Activated CD4-positive, CD25-positive, alpha-beta regulatory T cell treated with anti-CD3 and anti-CD28 coated beads, Interleukin-2, amount 50 U/mL, for 16 hours (primary cell): ENCODE data around the gene ERC2.

Experiments
- DNase-seq: peaks from one replicate; pipeline ENCODE4 v3.0.0-alpha.2; 2020; ENCODE audit warnings: low read depth, low spot score

Gene ERC2

DNA sequence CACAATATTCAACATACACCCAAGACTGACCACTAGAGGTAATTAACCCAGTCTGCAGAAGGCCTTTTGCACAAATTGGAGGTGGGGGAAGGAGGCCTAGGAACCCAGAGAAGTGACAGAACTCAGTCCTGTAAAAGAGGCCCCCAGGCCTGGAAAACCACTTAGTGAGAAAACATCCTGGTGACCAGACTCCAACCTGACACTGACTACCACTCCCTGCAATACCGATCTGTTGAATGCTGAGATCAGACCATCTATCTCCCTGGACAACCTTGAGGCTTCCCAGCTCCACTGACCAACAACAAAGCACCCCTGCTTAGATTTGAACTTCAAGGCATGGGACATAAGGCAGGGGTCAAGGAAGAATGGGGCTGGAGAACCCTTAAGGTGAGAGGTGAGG, 719.2 kb downstream of the ERC2 start:
- no peak for DNase-seq

DNA sequence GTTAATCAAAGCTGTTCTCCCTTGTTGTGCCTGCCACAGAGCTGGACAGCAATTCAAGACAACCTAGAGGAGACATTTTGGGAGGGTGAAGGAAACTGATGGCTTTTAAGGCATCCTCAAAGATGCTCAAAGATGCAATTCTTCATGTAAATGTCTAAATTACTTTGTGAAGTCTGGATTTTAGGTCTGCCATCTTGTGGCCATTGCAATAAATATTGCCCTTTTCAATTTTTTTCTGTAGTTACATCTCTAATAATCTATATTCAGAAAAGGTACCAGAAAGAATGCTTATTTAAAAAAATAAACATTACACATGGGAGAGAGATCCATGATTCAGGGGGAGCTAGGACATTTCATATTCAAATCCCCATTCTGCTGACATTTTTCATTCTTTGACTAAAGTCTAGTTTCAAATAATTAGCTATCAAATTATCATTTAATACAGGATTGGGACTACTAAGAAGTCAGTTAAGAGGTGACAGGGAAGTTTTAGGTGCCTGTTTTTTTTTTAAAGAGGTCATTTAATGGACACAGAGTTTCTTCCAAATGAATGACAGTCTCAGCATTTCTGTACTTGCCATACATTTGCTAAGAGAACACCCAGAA, 721.4 kb downstream of the ERC2 start:
- DNase-seq, result no peak

DNA sequence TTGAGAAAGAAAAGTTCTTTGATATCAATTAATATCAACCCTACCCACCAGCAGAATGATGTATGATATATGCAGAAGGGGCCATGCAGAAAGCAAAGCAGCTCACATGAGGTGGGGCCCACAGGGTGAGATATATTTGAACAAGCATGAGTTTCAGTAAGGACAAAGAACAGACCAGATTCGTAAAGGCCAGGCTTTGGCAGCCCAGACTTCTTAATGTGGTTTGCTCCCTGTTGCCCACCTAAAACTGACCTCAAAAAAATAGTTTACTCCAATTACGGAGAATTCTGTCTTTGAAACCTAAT, 725.5 kb downstream of the ERC2 start:
- DNase-seq, result no peak

DNA sequence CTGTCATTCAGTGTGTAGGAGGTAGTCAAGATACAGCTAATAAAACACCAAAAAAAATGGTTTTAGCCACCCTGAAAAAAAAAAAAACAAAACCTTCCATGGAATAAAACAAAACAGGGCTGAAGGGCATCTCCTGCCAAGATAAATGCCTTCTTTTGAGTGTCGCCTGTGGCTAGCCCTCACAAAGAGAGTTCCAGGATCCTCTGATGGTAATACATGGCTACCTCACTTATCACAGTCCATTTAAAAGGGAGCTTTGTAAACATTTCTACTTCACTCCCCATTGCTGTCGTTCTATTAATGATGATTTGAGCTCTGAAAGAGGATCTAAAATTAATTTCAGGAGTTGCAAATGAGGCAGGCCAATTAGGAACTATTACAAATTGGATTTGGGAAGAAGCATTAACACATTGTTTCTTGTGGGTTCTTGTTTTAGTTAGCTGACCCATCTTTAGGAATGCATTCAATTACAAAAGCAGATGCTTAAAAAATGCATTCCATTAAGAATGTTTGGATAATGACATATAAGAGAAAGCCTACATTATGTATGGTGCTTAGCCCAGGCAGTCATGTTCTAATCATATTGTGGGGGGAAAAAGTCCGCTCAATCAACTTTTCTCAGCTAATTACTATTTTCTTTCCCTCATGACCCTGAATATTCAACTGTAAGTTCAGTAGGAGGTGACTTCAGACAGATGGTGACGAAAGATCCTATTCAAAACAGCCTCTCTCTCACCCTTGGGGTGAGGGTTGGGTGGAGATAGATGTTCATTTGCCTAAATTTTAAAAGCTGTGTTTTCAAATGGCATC, 726.0 kb downstream of the ERC2 start:
- no peak for DNase-seq

DNA sequence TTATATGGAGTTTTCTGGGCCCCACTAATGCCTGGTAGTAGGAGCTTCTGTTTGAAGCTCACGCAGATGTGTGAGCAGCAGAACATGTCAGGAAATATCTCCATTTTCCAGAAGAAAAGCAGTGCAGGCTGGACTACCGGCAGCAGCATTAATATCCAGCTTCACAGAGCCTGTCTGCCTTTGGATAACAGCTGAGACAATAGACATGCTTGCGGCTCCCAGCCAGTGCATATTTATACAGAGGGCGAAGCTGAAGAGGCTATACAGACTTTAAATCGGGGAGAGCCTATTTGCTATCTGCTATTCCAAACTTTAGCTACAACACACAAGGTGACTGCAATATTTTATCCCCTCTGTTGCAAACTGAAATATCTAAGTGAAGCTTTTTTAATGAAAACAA, 731.1 kb downstream of the ERC2 start:
- DNase-seq, result no peak

DNA sequence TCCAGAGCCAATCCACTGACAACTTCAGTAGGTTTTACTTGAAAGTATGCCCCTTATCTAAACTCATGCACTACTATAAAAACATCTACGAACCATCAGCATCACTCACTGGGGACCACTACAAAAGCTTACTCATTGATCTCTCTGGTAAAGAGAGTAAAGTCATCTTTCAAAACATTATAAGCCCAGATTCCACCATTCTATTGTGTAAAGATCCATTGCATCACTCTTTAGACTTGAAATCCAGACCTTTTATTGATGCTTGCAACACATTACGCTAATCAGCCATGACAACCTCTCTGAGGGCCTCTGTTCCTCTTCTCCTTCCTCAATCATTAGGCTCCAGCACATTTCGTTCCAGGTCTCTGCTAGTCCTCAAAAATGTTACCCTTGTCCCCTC, 732.3 kb downstream of the ERC2 start:
- no peak for DNase-seq

DNA sequence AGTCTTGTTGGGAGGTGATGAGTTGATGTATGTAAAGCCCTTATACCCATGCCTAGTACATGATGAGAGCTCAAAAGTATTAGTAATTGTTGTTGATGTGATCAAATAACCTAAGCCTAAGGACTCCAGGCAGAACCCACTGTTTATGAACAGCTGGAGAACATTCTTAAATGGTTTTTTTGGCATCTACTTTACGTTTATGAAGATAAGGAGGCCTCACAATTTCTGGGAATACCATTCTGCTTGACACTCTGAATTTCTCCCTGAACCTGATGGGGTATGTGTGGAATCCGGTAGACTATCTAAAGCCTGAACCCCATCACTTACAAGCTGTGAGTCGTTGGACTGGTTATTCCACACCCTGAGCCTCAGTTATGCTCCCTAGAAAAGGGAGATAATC, 736.5 kb downstream of the ERC2 start:
- no peak for DNase-seq

DNA sequence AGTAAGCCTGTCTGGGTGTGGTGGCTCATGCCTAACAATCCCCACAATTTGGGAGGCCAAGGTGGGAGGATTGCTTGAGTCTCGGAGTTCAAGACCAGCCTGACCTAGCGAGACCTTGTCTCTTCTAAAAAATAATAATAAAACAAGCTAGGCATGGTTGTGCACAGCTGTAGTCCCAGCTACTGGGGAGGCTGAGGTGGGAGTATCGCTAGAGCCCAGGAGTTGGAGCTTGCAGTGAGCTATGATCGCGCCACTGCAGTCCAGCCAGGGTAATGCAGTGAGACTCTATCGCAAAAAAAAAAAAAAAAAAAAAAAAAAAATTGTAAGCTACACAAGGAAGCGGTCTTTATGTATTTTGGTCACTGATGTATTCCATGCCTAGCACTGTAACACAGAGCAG, 738.7 kb downstream of the ERC2 start:
- DNase-seq, result no peak

DNA sequence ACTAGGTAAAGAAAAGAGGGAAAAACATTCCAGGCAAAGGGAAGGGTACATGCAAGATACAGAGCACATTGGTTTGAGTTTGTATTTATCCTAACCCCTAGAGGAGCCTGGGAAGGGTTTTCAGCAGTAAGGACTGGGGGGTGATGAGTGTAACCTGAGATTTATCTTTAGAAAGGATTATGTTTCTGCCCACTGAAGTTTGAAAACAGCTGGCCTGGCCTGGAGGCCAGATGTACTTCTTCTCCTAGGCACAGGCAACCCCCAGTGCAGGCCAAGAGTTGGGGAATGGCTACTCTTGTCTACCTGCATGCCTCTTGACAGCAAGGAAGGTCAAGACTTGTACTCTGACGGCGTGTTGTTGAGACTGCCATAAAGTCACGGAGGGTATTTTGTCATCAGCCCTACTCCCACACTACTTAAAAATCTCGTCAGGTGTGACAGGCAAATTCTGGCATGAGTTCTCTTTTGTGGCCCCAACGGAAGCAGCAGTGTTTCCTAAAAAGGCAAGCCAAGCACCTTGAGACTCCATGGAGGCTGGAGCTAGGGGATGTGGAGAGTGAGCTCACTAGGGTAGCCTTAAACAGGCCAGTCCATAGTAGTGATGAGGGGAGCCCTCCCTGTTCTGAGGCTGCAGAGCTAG, 739.7 kb downstream of the ERC2 start:
- DNase-seq, result no peak

DNA sequence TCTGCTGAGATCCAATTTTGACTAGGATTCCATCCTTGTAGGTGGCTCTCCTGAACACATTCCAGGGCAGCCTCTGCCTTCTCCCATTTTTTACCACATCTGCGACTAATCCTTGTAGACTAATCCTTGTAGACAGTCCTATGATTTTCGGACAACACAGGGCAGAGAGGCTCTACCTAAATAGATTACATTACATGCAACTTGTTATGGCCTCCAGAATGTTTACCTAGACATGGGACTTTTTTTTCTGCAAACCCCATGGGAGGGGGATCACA, 741.8 kb downstream of the ERC2 start:
- DNase-seq, result no peak

DNA sequence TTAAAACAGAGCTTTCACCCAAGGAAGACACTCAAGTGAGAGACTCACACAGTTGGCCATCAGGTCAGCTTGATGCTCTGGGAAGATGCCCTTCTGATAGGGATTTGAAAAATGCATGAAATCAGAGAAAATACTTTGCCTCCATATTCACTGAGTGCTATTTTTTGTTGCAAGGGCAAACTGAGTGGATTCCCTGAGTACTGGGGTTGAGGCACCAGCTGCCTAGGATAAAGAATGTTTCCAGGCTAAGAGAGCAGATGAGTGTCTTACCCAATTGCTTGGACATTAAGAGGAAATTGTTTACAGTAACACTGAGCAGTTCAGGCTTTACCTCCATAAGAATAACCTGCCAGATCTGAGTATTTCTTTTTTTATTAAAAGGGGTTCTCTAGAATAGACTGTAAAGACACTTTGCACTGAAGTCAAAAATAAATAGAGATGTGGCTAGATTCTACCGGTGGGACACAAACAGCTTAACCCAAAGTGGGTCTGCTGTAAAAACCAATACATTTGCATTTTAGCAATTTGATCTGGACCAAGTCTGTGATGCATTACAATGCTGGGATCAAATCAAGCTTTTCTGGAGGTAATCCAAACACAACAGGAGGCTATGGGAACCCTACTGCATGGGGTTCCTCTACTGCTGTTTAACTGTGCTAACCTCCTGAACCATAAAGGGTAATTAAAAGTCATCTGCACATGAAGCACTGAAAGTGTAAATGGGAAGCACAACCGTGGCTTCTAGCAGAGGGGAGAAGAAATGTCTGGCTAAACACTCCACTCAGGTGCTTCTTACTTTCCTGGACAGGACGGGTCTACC, 742.4 kb downstream of the ERC2 start:
- no peak for DNase-seq

DNA sequence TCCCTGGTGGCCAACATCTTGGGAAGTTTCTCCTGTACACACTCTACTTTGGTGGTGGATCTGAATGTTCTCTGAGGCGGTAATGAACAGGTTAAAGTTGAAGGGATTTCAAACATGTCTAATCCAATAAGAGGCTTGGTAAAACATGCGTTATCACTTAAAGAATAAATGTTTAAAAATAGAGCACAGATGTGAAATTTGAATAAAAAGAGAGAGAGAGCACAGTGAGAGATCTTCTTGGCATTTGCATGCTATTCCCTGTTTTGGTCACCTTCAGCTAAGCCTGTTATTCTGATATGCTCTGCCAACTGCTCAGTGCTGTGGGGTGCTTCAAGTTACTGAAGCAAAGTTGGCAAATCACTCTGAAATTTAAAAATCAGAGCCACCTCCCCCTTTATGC, 743.4 kb downstream of the ERC2 start:
- no peak for DNase-seq

DNA sequence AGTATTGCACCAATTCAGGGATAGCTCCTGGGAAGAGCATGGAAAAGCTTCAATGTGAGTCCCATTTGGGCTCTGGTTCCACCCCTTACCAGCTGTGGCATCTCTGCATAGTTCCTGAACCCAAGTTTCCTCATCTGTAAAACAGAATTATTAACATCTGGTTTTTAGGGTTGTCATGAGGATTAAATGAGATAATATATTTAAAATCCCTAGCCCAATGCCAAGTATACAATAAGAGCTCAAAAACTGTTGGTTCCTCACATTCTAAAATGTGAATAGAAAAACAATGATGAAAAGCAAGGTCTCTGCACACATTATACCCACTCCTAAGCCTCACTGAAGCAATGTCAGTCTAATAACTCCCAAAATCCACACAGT, 743.9 kb downstream of the ERC2 start:
- DNase-seq, result no peak

DNA sequence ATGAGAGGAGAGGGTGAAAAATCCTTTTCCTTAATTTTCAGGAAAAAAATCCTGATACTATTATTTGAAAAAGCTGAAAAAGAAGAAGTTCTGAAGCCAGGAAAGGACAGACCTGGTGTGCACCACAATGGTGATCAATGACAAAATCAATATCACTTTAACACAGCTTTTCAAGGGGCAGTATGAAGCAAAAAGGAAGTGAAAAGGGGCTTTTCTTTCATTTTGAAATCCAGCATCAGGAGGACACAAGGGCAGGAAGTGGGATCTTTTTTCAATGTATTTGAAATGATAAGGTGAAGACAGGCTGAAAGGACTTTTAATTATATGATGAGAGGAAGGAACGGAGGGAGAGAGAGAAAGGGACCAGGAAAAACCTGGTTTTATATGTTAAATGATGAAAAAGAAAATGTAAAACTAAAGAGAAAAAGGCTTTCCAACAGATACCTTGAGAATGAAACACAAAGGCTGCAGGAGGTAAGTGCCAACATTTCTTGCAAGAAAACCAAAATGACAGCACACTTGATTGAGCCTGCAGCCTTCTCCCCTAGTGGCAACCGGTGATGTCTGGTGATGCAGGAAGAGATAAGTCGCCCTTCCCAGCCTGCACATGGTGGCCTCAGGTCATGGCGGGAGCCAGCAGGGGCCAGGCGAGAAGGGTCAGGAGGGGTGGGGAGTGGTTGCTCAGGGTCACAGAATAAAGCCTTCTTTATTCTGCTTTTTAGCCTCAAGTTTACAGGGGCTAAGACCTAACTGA, 744.4 kb downstream of the ERC2 start:
- no peak for DNase-seq

DNA sequence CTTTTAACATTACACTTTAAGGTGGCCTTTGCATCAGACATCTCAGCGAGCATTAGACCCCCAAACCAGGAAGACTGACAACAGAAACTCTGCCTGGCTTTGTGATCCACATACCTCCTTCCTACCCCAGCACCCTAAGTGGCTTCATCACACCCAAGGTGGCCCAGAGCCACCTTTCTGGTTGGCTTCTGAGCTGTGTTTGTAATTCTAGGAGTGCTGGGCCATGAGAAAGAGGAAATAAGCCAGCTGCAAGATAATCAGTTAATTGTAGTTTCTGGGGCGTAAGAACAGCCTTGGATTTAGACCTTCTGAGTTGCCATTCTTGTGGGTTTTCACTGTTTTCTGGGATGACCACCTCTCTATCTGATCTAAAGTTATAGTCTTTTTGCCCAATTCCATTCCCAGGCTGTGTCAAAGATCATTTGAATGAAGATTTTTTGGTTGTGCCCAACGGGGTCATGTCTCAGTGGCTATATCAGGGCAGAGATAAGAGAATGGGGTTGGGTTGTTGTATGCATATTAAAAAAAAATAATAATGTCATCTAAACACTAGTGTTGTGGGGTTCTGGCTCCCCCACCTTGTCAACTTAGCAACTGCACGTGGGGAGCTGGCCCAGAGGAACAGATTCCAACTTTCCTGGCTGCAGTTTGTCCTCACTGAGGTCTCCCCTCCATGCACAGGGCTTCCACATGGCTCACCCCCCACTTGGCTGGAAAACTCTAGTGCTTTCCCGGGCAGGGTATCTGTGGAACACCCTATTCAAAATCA, 746.4 kb downstream of the ERC2 start:
- DNase-seq, result no peak

DNA sequence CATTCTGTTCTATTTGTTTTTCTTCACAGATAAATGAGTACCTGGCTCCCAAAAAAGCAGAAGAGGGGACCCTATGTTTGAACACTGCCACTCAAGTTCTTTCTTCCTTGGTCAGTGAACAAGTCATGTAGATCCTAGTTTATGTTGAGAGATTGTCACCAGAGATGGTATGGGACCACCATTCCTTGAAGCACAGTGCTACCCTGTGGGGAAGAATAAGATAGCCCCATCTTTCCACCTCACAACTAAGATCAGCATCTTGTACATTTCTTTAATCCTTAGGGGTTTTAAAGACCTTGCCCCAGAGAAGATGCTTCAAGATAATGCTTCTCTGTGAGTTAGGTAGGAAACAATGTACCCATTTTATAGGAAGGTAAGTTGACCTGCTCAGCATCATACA, 747.7 kb downstream of the ERC2 start:
- DNase-seq, result no peak

DNA sequence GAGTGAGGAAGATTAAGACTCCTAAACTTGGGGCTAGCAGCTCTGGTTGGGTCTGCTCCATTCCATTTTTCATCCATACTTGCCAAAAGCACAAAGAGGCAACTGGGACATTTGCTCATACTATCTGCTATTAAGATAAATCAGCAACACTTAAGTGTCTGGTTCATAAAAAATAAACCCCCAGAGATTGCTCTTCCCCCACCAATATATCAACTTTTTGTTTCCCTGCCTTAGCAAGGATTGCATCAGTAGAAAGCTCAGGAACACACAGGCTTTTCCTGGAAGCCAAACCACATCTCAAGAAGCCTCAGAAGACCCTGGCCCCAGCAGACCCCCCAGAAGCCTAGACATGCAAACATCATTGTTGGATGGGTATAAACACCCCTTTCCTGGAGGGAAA, 748.8 kb downstream of the ERC2 start:
- DNase-seq, result no peak

DNA sequence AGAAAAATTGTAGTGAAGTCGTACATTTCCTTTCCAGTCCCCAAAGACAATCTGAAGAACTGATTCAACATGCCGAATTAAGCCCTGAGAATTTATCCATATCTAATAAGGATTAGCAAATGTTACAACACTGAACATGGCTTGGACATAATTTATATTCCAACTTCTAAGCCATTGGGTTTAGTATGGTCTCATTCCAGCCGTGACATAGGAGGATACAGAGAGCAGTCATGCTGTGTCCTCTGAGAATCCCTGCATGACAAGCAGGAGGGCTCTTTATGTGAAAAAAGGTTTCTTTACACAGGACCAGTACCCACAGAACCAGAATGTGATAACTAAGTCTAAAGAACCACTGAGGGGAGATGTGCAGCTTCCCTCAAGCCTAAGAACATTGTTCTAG, 749.3 kb downstream of the ERC2 start:
- DNase-seq, result no peak

DNA sequence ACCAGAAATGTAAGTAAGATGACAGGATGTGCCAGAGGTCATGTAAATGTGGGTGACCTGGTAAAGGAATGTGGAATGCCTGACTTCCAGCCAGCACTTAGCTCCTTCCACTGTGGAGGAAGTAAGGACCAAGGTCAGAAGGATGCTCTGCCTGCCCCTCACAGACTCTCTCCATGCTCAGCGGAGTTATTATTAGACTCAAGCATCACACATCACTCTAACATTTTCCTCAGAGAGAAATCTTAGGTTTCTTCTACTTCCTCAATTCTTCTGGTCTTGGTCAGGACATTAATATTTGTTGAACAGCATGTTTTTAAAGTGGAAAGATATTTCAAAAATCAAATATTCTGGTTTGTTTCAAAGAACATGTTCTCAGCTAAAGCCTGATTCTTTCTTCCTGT, 749.7 kb downstream of the ERC2 start:
- no peak for DNase-seq

DNA sequence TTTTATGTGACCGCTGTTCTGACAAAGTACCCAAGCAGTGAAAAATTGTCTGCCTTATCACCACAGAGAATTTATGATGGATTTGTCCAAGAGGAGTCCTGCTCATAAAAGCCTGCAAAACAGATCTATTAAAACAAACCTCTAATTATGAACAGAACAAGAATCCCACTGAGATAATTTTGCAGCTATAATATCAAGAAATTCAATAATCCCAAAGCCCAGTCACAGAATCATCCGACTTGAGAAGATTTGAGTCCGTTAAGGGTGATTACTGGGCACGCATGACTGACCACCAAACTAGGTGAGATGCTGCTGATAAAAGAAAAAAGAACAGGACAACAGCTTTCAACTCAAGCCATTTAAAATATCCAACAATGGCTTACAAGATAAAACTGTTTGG, 750.2 kb downstream of the ERC2 start:
- DNase-seq, result no peak

DNA sequence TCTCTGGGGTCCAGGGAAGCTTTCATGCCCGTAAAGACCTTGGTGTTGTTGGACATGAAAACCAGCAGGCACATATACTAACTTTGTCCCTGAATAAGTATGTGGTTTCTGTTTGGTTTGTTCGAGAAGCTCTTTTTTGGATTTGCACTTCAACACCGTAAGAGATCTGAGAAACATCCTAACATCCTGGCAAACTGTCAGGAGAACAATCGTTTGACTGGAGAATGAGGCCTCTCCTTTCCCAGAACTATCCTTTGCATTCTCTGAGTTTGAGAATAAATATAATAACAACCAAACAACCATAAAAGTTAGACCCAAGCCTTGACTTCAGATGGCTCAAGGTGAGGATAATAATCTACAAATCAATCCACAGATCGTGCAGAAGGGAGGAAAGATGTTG, 750.8 kb downstream of the ERC2 start:
- DNase-seq, result no peak
